Gastrocnemius medialis (tissue), 4 donors: ENCODE measurements around the gene GTF3C5.

Source experiments
- POLR2A ChIP-seq, 2 donors: fragments of 450-650 bp; IDR thresholded peaks; one replicate each; pipeline ENCODE4 v1.6.1; 2017; ENCODE audit warnings: antibody characterized with exemption in 2 of 2, mild to moderate bottlenecking in 2 of 2, moderate library complexity in 2 of 2
- TF ChIP-seq, protein P1 (sequence below), 5 experiments: fragments of 450-650 bp in 3 of 5; fragments of 200-600 bp in 2 of 5; sonication (generic) in 2 of 5; IDR thresholded peaks in 4 of 5; conservative IDR thresholded peaks in 1 of 5; 1 replicate in 4 of 5; 2 replicates in 1 of 5; pipeline ENCODE4 v1.5.1; 2016 to 2019; ENCODE audit warnings: antibody characterized with exemption in 5 of 5, mild to moderate bottlenecking in 3 of 5, moderate library complexity in 3 of 5

DNA sequence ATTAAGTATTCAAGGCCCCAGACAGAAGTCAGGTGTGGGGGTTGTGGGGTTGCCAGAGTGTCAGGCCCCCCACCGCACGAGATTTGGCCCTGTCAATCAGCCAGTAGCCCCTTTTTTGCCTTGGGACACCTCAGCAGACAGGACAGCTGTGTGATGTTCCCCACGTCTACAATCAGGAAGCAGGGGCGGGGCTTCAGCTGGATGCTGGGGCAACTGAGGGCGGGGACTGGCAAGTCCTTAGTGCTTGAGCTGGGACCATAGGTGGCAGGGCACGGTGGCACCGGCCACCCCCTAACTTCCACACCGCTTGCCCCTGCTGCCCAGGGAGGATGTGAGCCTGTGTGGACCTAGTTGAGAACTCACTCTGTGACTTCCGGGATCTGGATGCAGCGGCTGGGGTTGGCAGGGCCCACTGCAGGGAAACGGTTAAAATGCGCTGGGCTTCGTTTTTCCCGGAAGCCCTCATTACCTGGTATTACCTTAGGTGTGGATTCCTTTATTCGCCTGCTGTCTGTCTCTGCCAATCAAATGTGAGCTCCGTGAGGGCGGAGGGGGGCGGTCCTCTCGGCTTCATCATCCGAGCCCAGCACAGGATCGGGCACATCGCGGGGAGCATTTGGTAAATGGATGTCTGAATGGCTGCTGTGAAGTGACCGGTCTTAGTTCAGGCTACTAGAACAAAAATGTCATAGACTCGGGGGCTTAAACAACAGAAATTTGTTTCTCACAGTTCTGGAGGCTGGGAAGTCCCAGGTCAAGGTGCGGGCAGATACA lies 7.5 kb upstream of the GTF3C5 start:
- TF ChIP-seq, protein P1, sequence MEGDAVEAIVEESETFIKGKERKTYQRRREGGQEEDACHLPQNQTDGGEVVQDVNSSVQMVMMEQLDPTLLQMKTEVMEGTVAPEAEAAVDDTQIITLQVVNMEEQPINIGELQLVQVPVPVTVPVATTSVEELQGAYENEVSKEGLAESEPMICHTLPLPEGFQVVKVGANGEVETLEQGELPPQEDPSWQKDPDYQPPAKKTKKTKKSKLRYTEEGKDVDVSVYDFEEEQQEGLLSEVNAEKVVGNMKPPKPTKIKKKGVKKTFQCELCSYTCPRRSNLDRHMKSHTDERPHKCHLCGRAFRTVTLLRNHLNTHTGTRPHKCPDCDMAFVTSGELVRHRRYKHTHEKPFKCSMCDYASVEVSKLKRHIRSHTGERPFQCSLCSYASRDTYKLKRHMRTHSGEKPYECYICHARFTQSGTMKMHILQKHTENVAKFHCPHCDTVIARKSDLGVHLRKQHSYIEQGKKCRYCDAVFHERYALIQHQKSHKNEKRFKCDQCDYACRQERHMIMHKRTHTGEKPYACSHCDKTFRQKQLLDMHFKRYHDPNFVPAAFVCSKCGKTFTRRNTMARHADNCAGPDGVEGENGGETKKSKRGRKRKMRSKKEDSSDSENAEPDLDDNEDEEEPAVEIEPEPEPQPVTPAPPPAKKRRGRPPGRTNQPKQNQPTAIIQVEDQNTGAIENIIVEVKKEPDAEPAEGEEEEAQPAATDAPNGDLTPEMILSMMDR (IDR thresholded peaks at IDR 0.05 in 4 of 5, conservative IDR thresholded peaks at IDR 0.05 in 1 of 5): no peak
- TF ChIP-seq POLR2A (IDR thresholded peaks at IDR 0.05): no peak
